ENCODE results near the gene CCDC149. TPM values are rescaled to one million over a fixed set of nuclear protein-coding genes. Genes with fewer than 3 reads are reported as not detected.
A peak's percentile ranks its signal among the peaks of the same experiment; 100 is the strongest.

Gene CCDC149
- total RNA-seq, 1 experiment from 2014 or later = 12.7 TPM

DNA sequence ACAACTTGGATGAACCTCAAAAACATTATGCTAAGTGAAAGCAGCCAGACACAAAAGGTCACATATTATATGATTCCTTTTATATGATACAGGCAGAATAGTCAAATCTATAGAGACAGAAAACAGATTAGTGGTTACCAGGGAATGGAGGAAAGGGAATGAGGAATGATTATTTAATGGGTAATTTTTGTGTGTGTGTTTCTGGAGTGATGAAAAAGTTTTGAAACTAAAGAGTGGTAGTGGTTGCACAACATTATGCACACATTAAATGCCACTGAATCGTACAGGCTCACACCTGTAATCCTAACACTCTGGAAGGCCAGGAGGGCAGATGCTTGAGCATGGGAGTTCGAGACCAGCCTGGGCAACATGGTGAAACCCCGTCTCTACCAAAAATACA is 137.1 kb downstream of the CCDC149 start:
- H3K9me3 Mint-ChIP-seq (ENCODE audit: unreplicated experiment) = no peaks in the 10 kb centered on the region
- no peak overlapping the region for H3K4me3 Mint-ChIP-seq (ENCODE audit: unreplicated experiment)
- H3K36me3 Mint-ChIP-seq (ENCODE audit: insufficient read depth, unreplicated experiment) = no peaks in the 10 kb centered on the region
- peaks cover 45% of the 10 kb centered on the region for H3K4me1 Mint-ChIP-seq (ENCODE audit: insufficient read depth, unreplicated experiment)
- DNase-seq (ENCODE audit: unreplicated experiment) = peak; percentile 32
- H3K27me3 Mint-ChIP-seq (ENCODE audit: insufficient read depth, unreplicated experiment) = no peaks in the 10 kb centered on the region
- intact Hi-C loops (cut with micrococcal nuclease) = loop anchor here (2.0 kb wide), 1 partner anchor 23 kb away; no protein-coding TSS in a partner anchor
- no TSS peak for BruUV-seq (replicated peaks)
- ChIA-PET CTCF (interaction anchor here (0.7 kb wide), 1 partner anchor 1151 kb away, joined by 3 read pairs; no protein-coding TSS in a partner anchor), POLR2A (no interaction called here)
- TF ChIP-seq, protein P1, sequence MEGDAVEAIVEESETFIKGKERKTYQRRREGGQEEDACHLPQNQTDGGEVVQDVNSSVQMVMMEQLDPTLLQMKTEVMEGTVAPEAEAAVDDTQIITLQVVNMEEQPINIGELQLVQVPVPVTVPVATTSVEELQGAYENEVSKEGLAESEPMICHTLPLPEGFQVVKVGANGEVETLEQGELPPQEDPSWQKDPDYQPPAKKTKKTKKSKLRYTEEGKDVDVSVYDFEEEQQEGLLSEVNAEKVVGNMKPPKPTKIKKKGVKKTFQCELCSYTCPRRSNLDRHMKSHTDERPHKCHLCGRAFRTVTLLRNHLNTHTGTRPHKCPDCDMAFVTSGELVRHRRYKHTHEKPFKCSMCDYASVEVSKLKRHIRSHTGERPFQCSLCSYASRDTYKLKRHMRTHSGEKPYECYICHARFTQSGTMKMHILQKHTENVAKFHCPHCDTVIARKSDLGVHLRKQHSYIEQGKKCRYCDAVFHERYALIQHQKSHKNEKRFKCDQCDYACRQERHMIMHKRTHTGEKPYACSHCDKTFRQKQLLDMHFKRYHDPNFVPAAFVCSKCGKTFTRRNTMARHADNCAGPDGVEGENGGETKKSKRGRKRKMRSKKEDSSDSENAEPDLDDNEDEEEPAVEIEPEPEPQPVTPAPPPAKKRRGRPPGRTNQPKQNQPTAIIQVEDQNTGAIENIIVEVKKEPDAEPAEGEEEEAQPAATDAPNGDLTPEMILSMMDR (IDR thresholded peaks at IDR 0.05; ENCODE audit: unreplicated experiment) = no peak
- no peak overlapping the region for H3K27ac Mint-ChIP-seq (ENCODE audit: low read depth, unreplicated experiment)

DNA sequence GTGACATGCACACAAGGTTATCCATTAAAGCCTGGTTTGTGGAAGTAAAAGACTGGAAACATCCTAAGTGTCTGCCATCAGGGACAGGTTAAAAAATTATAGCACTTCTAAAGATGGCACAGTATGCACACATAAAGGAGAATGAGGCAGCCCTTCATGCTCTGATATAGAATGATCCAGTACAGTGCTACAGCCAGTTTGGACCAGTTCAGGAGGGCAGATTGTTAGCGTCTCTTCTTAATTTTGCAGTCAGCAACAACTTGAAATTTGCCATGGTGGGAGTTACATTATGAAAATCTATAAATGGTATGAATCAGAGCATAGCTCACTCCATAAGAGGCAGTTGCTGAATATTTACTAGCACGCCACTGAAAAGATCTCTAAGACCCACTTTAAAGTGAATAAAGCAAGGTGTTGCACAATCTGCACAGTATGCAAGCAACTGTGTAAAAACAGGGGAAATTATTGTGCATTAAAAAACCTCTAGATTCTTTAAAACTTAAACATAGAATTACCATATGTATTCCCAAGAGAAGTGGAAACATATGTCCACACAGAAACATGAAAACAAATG is 137.7 kb downstream of the CCDC149 start:
- BruUV-seq (replicated peaks) = no TSS peak
- H3K4me3 Mint-ChIP-seq (ENCODE audit: unreplicated experiment) = no peak overlapping the region
- CTCF ChIA-PET = no interaction called here
- no peaks in the 10 kb centered on the region for H3K9me3 Mint-ChIP-seq (ENCODE audit: unreplicated experiment)
- POLR2A ChIA-PET = interaction anchor here (1.4 to 1.9 kb wide), 2 partner anchors 11 to 191 kb away, joined by 5 to 12 read pairs; partner anchors contain the start of gene DHX15
- DNase-seq (ENCODE audit: unreplicated experiment) = peak; percentile 39
- no peak overlapping the region for H3K27ac Mint-ChIP-seq (ENCODE audit: low read depth, unreplicated experiment)
- no peaks in the 10 kb centered on the region for H3K27me3 Mint-ChIP-seq (ENCODE audit: insufficient read depth, unreplicated experiment)
- peaks cover 49% of the 10 kb centered on the region for H3K4me1 Mint-ChIP-seq (ENCODE audit: insufficient read depth, unreplicated experiment)
- no peaks in the 10 kb centered on the region for H3K36me3 Mint-ChIP-seq (ENCODE audit: insufficient read depth, unreplicated experiment)
- TF ChIP-seq, protein P1 (IDR thresholded peaks at IDR 0.05; ENCODE audit: unreplicated experiment) = no peak
- intact Hi-C loops (cut with micrococcal nuclease) = loop anchor here (2.0 kb wide), 1 partner anchor 22 kb away; no protein-coding TSS in a partner anchor

DNA sequence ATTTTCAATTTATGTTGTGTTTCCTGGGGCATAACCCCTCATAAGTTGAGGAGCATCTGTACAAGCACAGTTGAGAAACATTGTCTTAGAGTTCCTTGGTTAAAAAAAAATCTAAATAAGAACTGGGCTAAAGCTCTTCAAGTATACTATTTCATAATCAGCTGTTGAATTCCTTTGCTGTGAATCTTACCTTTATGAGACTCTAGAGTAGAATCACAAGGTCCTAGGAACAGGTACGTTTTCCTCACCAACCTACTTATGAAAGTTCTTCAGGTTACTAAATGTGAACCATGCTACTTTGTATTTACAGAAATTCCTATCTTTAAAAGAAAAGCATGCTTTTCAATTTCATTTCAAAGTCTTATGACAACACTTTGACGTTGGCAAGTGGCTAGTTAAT is 138.4 kb downstream of the CCDC149 start:
- no peaks in the 10 kb centered on the region for H3K36me3 Mint-ChIP-seq (ENCODE audit: insufficient read depth, unreplicated experiment)
- no peaks in the 10 kb centered on the region for H3K27me3 Mint-ChIP-seq (ENCODE audit: insufficient read depth, unreplicated experiment)
- ChIA-PET CTCF (interaction anchor here (0.5 to 1.1 kb wide), 3 partner anchors 19 to 680 kb away, joined by 3 to 4 read pairs (median 4); no protein-coding TSS in a partner anchor), POLR2A (interaction anchor here (0.7 to 1.9 kb wide), 4 partner anchors 10 to 190 kb away, joined by 3 to 12 read pairs (median 4); partner anchors contain the start of gene DHX15)
- H3K9me3 Mint-ChIP-seq (ENCODE audit: unreplicated experiment) = no peaks in the 10 kb centered on the region
- TF ChIP-seq, protein P1 (IDR thresholded peaks at IDR 0.05; ENCODE audit: unreplicated experiment) = no peak
- no TSS peak for BruUV-seq (replicated peaks)
- peak; percentile 33 for DNase-seq (ENCODE audit: unreplicated experiment)
- H3K4me1 Mint-ChIP-seq (ENCODE audit: insufficient read depth, unreplicated experiment) = peaks cover 54% of the 10 kb centered on the region
- intact Hi-C loops (cut with micrococcal nuclease) = loop anchor here (2.0 kb wide), 1 partner anchor 22 kb away; no protein-coding TSS in a partner anchor
- H3K27ac Mint-ChIP-seq (ENCODE audit: low read depth, unreplicated experiment) = no peak overlapping the region
- no peak overlapping the region for H3K4me3 Mint-ChIP-seq (ENCODE audit: unreplicated experiment)

DNA sequence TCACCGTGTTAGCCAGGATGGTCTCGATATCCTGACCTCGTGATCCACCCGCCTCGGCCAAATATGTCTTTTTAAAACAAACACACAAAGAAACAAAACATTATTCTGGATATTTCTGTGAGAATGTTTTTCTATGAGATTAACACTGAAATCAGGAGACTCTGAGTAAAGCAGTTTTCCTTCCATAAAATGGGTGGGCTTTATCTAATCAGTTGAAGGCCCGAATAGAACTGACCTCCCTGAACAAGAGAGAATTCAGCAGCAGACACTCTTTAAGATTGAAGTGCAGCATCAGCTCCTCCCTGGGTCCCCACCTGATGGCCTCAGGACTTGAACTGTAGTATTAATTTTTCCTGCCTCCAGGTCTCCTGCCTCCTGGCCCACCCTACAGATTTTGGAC is 139.9 kb downstream of the CCDC149 start:
- BruUV-seq (replicated peaks) = no TSS peak
- no peak for DNase-seq (ENCODE audit: unreplicated experiment)
- POLR2A ChIA-PET = no interaction called here
- Mint-ChIP-seq H3K4me1 (ENCODE audit: insufficient read depth, unreplicated experiment) (peaks cover 39% of the 10 kb centered on the region), H3K4me3 (ENCODE audit: unreplicated experiment) (no peak overlapping the region), H3K9me3 (ENCODE audit: unreplicated experiment) (no peaks in the 10 kb centered on the region), H3K36me3 (ENCODE audit: insufficient read depth, unreplicated experiment) (no peaks in the 10 kb centered on the region), H3K27me3 (ENCODE audit: insufficient read depth, unreplicated experiment) (no peaks in the 10 kb centered on the region), H3K27ac (ENCODE audit: low read depth, unreplicated experiment) (no peak overlapping the region)
- CTCF ChIA-PET = interaction anchor here (0.6 kb wide), 1 partner anchor 10 kb away, joined by 3 read pairs; no protein-coding TSS in a partner anchor
- intact Hi-C loops (cut with micrococcal nuclease) = no loop called here
- TF ChIP-seq, protein P1 (IDR thresholded peaks at IDR 0.05; ENCODE audit: unreplicated experiment) = no peak

All from MCF 10A (cell line).